WTC11 (cell line): Measurements from ENCODE around the gene UAP1L1. TPM values are rescaled to one million over a fixed set of nuclear protein-coding genes. Genes with fewer than 3 reads are reported as not detected.

ENCODE experiments used
- ATAC-seq: fragments of 200-7000 bp; cut with Tn5 transposase; 2 replicates; pipeline ENCODE4 v1.10.0; 2021; ENCODE audit warnings: mild to moderate bottlenecking, moderate library complexity
- CTCF ChIA-PET: fragments of 300-600 bp; sonication (Branson Sonifier 250); formaldehyde crosslinking; loops from one replicate; lab custom pipeline; 2021; ENCODE audit warnings: antibody characterized with exemption; lab: Charles Lee
- POLR2A ChIA-PET: fragments of 350-600 bp; sonication (Branson Sonifier 250); formaldehyde crosslinking; loops from one replicate; lab custom pipeline; 2021; ENCODE audit warnings: antibody characterized with exemption; lab: Charles Lee
- DNase-seq: peaks from one replicate; pipeline ENCODE4 v3.0.0; 2021; ENCODE audit warnings: low spot score
- H3K27ac Mint-ChIP-seq: 2 replicates; pipeline ENCODE4 v1.8.0; 2021; ENCODE audit warnings: mixed read lengths
- H3K27me3 Mint-ChIP-seq: 2 replicates; pipeline ENCODE4 v1.8.0; 2021; ENCODE audit warnings: low read depth, mild to moderate bottlenecking, moderate library complexity, mixed read lengths
- H3K36me3 Mint-ChIP-seq: 2 replicates; pipeline ENCODE4 v1.8.0; 2021; ENCODE audit warnings: mixed read lengths
- H3K4me1 Mint-ChIP-seq: 2 replicates; pipeline ENCODE4 v1.8.0; 2022; ENCODE audit warnings: mixed read lengths
- H3K4me3 Mint-ChIP-seq: 2 replicates; pipeline ENCODE4 v1.8.0; 2021; ENCODE audit warnings: mild to moderate bottlenecking, moderate library complexity, mixed read lengths
- H3K9me3 Mint-ChIP-seq: 2 replicates; pipeline ENCODE4 v1.8.0; 2021; ENCODE audit warnings: mixed read lengths
- AR ChIP-seq: fragments of 250-450 bp; sonication (Bioruptor Pico); IDR thresholded peaks from 2 replicates; pipeline ENCODE4 v1.9.0; 2021; ENCODE audit warnings: mild to moderate bottlenecking
- CREB1 ChIP-seq: sonication (generic); formaldehyde crosslinking; IDR thresholded peaks from 2 replicates; pipeline ENCODE4 v1.8.0; 2023; ENCODE audit warnings: mild to moderate bottlenecking, missing genetic modification reagents
- CREM ChIP-seq: sonication (generic); formaldehyde crosslinking; IDR thresholded peaks from 2 replicates; pipeline ENCODE4 v1.8.1; 2022; ENCODE audit warnings: mild to moderate bottlenecking, missing genetic modification reagents, moderate library complexity
- CTCF ChIP-seq: fragments of 200-600 bp; IDR thresholded peaks from 2 replicates; pipeline ENCODE4 v1.8.0; 2022; ENCODE audit warnings: antibody characterized with exemption
- FOXP1 ChIP-seq: sonication (generic); formaldehyde crosslinking; IDR thresholded peaks from 2 replicates; pipeline ENCODE4 v1.8.0; 2022; ENCODE audit warnings: missing genetic modification reagents, mild to moderate bottlenecking, moderate library complexity, borderline replicate concordance
- GABPB1 ChIP-seq: sonication (generic); formaldehyde crosslinking; IDR thresholded peaks from 2 replicates; pipeline ENCODE4 v1.8.1; 2023; ENCODE audit warnings: mild to moderate bottlenecking, missing genetic modification reagents
- JUN ChIP-seq: sonication (generic); formaldehyde crosslinking; IDR thresholded peaks from 2 replicates; pipeline ENCODE4 v1.8.0; 2023; ENCODE audit warnings: mild to moderate bottlenecking, missing genetic modification reagents
- KAT7 ChIP-seq: sonication (generic); formaldehyde crosslinking; IDR thresholded peaks from 2 replicates; pipeline ENCODE4 v1.8.1; 2023; ENCODE audit warnings: missing genetic modification reagents, mild to moderate bottlenecking, borderline replicate concordance
- MAX ChIP-seq: sonication (generic); formaldehyde crosslinking; IDR thresholded peaks from 2 replicates; pipeline ENCODE4 v1.8.0; 2022; ENCODE audit warnings: mild to moderate bottlenecking, missing genetic modification reagents
- MXD4 ChIP-seq: fragments of 250-450 bp; sonication (Bioruptor Pico); IDR thresholded peaks from 2 replicates; pipeline ENCODE4 v1.8.0; 2021; ENCODE audit warnings: mild to moderate bottlenecking, moderate library complexity, borderline replicate concordance
- RELA ChIP-seq: sonication (generic); formaldehyde crosslinking; IDR thresholded peaks from 2 replicates; pipeline ENCODE4 v1.8.1; 2022; ENCODE audit warnings: missing genetic modification reagents, mild to moderate bottlenecking, borderline replicate concordance
- SMAD3 ChIP-seq: sonication (generic); formaldehyde crosslinking; IDR thresholded peaks from 2 replicates; pipeline ENCODE4 v1.8.0; 2022; ENCODE audit warnings: missing genetic modification reagents, mild to moderate bottlenecking, borderline replicate concordance
- STAT6 ChIP-seq: sonication (generic); formaldehyde crosslinking; conservative IDR thresholded peaks from 2 replicates; pipeline ENCODE4 v1.8.1; 2023; ENCODE audit warnings: mild to moderate bottlenecking, low read depth, missing genetic modification reagents, moderate library complexity
- TCF7 ChIP-seq: sonication (generic); formaldehyde crosslinking; IDR thresholded peaks from 2 replicates; pipeline ENCODE4 v1.8.0; 2022; ENCODE audit warnings: mild to moderate bottlenecking, low read depth, missing genetic modification reagents, moderate library complexity
- TEAD4 ChIP-seq: sonication (generic); formaldehyde crosslinking; IDR thresholded peaks from 2 replicates; pipeline ENCODE4 v1.8.0; 2022; ENCODE audit warnings: mild to moderate bottlenecking, missing genetic modification reagents
- TP53 ChIP-seq: sonication (generic); formaldehyde crosslinking; IDR thresholded peaks from 2 replicates; pipeline ENCODE4 v1.8.1; 2023; ENCODE audit warnings: mild to moderate bottlenecking, missing genetic modification reagents
- ZSCAN18 ChIP-seq: fragments of 250-450 bp; sonication (Bioruptor Pico); IDR thresholded peaks from 2 replicates; pipeline ENCODE4 v2.1.2; 2022; ENCODE audit warnings: mild to moderate bottlenecking, moderate library complexity
- total RNA-seq: library from RNA; stranded (reverse); gene quantifications from 3 replicates; pipeline ENCODE4 v1.2.3, GENCODE V29; 2021

The UAP1L1 gene
- total RNA-seq, 1 experiment from 2014 or later = 17.7 TPM

GRCh38 chr9:137099231-137099630, 21.9 kb downstream of the UAP1L1 start:
- POLR2A ChIA-PET = no interaction called here
- Mint-ChIP-seq H3K4me3 (no peak overlapping the region), H3K36me3 (peaks cover 21% of the 10 kb centered on the region), H3K27ac (no peak overlapping the region), H3K9me3 (no peaks in the 10 kb centered on the region), H3K4me1 (no peaks in the 10 kb centered on the region), H3K27me3 (no peaks in the 10 kb centered on the region)
- ATAC-seq (no peak), DNase-seq (no peak)
- TF ChIP-seq CREM (CRISPR knock-in tag) (no peak), ZSCAN18 (CRISPR knock-in tag) (no peak), JUN (CRISPR knock-in tag) (no peak), CTCF (no peak), FOXP1 (CRISPR knock-in tag) (no peak), SMAD3 (CRISPR knock-in tag) (no peak), GABPB1 (CRISPR knock-in tag) (no peak), RELA (CRISPR knock-in tag) (no peak), TEAD4 (CRISPR knock-in tag) (no peak), CREB1 (CRISPR knock-in tag) (no peak), TP53 (no peak), MXD4 (CRISPR knock-in tag) (no peak), MAX (CRISPR knock-in tag) (no peak), TCF7 (CRISPR knock-in tag) (no peak), STAT6 (CRISPR knock-in tag) (no peak), AR (CRISPR knock-in tag) (no peak), KAT7 (CRISPR knock-in tag) (no peak)
- CTCF ChIA-PET = interaction anchor here (2.2 kb wide), 1 partner anchor 31 kb away, joined by 6 read pairs; no protein-coding TSS in a partner anchor
